RWPE1 (cell line): ENCODE data around the gene CDK9.
A peak's percentile ranks its signal among the peaks of the same experiment; 100 is the strongest.

Experiments used
- CTCF ChIA-PET: fragments of 350-600 bp; sonication (Branson Sonifier 250); formaldehyde crosslinking; extraction: SDS; loops from one replicate; lab custom pipeline; 2021; lab: Yijun Ruan, JAX
- POLR2A ChIA-PET: fragments of 400-600 bp; formaldehyde crosslinking; extraction: SDS; loops from one replicate; lab custom pipeline; 2020; ENCODE audit warnings: antibody characterized with exemption; ENCODE audit not compliant: low non-redundant PET; lab: Yijun Ruan, JAX
- DNase-seq: peaks from one replicate; pipeline ENCODE4 v3.0.0; 2012; ENCODE audit warnings: low spot score
- H3K27ac ChIP-seq: fragments of 450-650 bp; 2 replicates; pipeline ENCODE4 v1.5.1; 2017
- TF ChIP-seq, protein P1 (sequence below): fragments of 450-650 bp; conservative IDR thresholded peaks from 2 replicates; pipeline ENCODE4 v1.5.1; 2017; ENCODE audit warnings: low read depth, mild to moderate bottlenecking

Gene CDK9

DNA sequence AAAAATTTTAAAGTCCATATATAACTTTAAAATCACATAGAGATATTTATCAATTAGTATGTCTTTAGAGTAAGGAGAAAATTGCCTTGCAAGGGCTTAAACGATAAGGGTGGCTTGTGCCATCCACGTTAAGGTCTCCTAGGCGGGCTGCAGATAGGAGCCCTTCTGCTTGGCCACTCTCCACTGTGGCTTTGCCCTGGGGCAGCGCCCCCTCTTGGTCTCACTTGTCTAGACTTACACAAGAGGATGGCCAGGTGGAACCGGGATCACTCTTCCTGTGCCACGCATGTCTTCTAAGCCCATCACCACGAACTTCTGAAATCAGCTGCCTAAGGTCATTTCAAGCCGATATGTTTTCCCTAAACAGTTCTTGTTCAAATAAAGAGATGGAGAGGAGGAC is 19.8 kb downstream of the CDK9 start:
- TF ChIP-seq, protein P1, sequence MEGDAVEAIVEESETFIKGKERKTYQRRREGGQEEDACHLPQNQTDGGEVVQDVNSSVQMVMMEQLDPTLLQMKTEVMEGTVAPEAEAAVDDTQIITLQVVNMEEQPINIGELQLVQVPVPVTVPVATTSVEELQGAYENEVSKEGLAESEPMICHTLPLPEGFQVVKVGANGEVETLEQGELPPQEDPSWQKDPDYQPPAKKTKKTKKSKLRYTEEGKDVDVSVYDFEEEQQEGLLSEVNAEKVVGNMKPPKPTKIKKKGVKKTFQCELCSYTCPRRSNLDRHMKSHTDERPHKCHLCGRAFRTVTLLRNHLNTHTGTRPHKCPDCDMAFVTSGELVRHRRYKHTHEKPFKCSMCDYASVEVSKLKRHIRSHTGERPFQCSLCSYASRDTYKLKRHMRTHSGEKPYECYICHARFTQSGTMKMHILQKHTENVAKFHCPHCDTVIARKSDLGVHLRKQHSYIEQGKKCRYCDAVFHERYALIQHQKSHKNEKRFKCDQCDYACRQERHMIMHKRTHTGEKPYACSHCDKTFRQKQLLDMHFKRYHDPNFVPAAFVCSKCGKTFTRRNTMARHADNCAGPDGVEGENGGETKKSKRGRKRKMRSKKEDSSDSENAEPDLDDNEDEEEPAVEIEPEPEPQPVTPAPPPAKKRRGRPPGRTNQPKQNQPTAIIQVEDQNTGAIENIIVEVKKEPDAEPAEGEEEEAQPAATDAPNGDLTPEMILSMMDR, result no peak
- POLR2A ChIA-PET, result interaction anchor here (0.6 to 0.7 kb wide), 2 partner anchors 17 to 174 kb away, joined by 3 to 4 read pairs; no protein-coding TSS in a partner anchor
- peak overlapping the region; percentile 68 for H3K27ac ChIP-seq
- CTCF ChIA-PET, result interaction anchor here (0.6 to 1.2 kb wide), 3 partner anchors 48 to 74 kb away, joined by 3 to 4 read pairs (median 3); no protein-coding TSS in a partner anchor
- DNase-seq, result no peak

- ChIA-PET POLR2A (no interaction called here), CTCF (no interaction called here)
- TF ChIP-seq, protein P1, result no peak
- peak overlapping the region; percentile 68 for H3K27ac ChIP-seq
- DNase-seq, result no peak
These were observed 21.0 kb downstream of the CDK9 start for GRCh38 chr9:127806871-127807270.

DNA sequence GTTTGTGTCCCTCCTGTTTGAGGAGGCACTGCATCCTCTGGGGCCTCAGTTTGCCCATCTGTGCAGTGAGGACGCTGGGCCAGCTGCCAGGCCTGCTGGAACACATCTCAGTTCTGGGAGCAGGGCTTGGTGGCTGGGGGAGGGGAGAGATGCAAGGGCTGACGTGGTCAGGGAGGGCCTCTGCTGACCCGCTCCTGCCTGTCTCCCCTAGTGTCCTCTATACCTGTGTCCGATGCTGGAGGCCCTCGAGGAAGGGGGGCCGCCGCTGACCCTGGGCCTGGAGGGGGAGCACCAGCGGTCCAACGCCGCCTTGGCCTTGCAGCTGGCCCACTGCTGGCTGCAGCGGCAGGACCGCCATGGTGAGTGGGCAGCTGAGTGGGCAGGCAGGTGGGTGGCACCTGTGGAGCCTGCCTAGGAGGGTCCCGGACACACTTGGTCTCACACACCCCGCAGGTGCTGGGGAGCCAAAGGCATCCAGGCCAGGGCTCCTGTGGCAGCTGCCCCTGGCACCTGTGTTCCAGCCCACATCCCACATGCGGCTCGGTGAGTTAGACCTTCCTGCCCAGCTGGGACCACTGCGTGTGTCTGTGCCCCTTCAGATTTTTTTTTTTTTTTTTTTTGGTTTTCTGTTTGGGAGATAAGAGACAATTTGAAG is 22.6 kb downstream of the CDK9 start:
- DNase-seq, result no peak
- H3K27ac ChIP-seq, result peak overlapping the region; percentile 68
- ChIA-PET POLR2A (no interaction called here), CTCF (no interaction called here)
- TF ChIP-seq, protein P1, result no peak

GRCh38 chr9:127809002-127809539 is 23.2 kb downstream of the CDK9 start:
- ChIA-PET CTCF (no interaction called here), POLR2A (no interaction called here)
- DNase-seq, result no peak
- H3K27ac ChIP-seq, result peak overlapping the region; percentile 68
- TF ChIP-seq, protein P1, result no peak

GRCh38 chr9:127809540-127810377 is 23.9 kb downstream of the CDK9 start:
- peak overlapping the region; percentile 68 for H3K27ac ChIP-seq
- ChIA-PET POLR2A (no interaction called here), CTCF (no interaction called here)
- DNase-seq, result peak; percentile 75
- TF ChIP-seq, protein P1, result no peak

DNA sequence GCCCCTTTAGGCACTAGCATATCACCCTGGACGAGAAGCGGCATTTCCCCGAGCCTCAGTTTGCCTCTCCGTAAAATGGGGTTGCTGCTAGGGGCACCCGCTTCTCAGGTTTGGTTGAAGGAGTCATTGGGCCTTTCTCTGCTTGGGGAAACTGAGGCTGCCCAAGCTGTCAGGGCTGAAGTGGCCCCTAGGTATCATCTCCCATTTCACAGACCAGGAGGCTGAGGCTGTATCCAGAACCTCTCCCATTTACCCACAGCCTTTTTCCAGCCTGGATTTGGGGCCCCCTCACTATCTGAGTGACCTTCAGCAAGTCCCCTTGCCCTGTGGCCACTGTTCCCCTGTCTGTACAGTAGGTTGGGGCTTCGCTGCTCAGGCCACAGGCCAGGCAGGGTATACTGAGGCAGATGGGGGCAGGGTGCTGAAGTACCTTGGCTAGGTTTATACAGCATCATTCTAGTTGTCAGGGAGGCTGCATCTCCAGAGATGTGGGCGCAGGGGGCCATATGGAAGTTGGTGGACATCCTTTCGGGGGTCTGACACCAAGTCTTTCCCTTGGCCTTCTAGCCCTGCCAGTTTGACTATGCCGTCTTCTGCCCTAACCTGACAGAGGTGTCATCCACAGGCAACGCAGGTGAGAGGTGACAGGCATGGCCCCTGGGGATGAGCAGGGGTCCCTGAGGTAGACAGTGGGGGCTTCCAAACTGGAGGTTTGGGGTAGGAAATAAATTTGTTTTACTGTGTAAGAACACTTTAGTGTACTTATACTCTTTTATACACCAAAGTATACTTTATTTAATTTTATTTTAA is 24.7 kb downstream of the CDK9 start:
- peak overlapping the region; percentile 68 for H3K27ac ChIP-seq
- ChIA-PET CTCF (interaction anchor here (0.6 kb wide), 2 partner anchors 21 to 145 kb away, joined by 3 to 4 read pairs; no protein-coding TSS in a partner anchor), POLR2A (interaction anchor here (0.6 kb wide), 1 partner anchor 92 kb away, joined by 6 read pairs; no protein-coding TSS in a partner anchor)
- TF ChIP-seq, protein P1, result no peak
- no peak for DNase-seq
